ENCODE data around the gene LIPJ. TPM values are rescaled to one million over a fixed set of nuclear protein-coding genes. Genes with fewer than 3 reads are reported as not detected.

The LIPJ gene
- polyA plus RNA-seq, 1 donor from 2014 or later: 0.15 TPM

- Histone ChIP-seq H3K4me3 (ENCODE audit: low read length) (no peak overlapping the region), H3K79me2 (replicated peaks; ENCODE audit: insufficient read depth, low read length) (no peaks in the 10 kb centered on the region), H3K9me3 (ENCODE audit: low read length) (no peaks in the 10 kb centered on the region), H3K9me2 (ENCODE audit: insufficient read depth, low read length) (no peaks in the 10 kb centered on the region), H4K20me1 (ENCODE audit: insufficient read depth) (no peaks in the 10 kb centered on the region), H2AFZ (ENCODE audit: low read depth, low read length) (no peak overlapping the region), H3F3A (ENCODE audit: insufficient read depth, low read length, poor library complexity, severe bottlenecking) (no peaks in the 10 kb centered on the region), H3K9ac (ENCODE audit: low read length) (no peak overlapping the region), H3K4me2 (ENCODE audit: low read length) (no peak overlapping the region), H3K27me3 (ENCODE audit: insufficient read depth, low read depth, low read length) (no peaks in the 10 kb centered on the region), H3K36me3 (ENCODE audit: insufficient read depth, low read length) (no peaks in the 10 kb centered on the region), H3K27ac (ENCODE audit: low read length) (no peak overlapping the region)
- no peak for TF ChIP-seq TAF1 (IDR thresholded peaks at IDR 0.05; ENCODE audit: low read depth)
- TF ChIP-seq EZH2 (IDR thresholded peaks at IDR 0.05; ENCODE audit: borderline replicate concordance, insufficient read depth, low read length, poor library complexity, severe bottlenecking): no peak
- no peak for TF ChIP-seq MXI1 (conservative IDR thresholded peaks at IDR 0.05; ENCODE audit: poor library complexity, severe bottlenecking)
- no peak for TF ChIP-seq EP300 (conservative IDR thresholded peaks at IDR 0.05; ENCODE audit: poor library complexity, severe bottlenecking)
- TF ChIP-seq RAD21 (conservative IDR thresholded peaks at IDR 0.05): no peak
- no peak for TF ChIP-seq REST (IDR thresholded peaks at IDR 0.05; ENCODE audit: borderline replicate concordance)
- TF ChIP-seq POLR2AphosphoS5 (IDR thresholded peaks at IDR 0.05): no peak
- TF ChIP-seq SMC3 (conservative IDR thresholded peaks at IDR 0.05; ENCODE audit: poor library complexity): no peak
- no peak for TF ChIP-seq CTCF (IDR thresholded peaks at IDR 0.05; ENCODE audit: poor library complexity, severe bottlenecking)
Observed at GRCh38 chr10:88557256-88557655, 29.3 kb upstream of the LIPJ start.

- Histone ChIP-seq H4K20me1 (ENCODE audit: insufficient read depth) (no peaks in the 10 kb centered on the region), H3K79me2 (replicated peaks; ENCODE audit: insufficient read depth, low read length) (no peaks in the 10 kb centered on the region), H3K9me2 (ENCODE audit: insufficient read depth, low read length) (no peaks in the 10 kb centered on the region), H3K27me3 (ENCODE audit: insufficient read depth, low read depth, low read length) (no peaks in the 10 kb centered on the region), H3K36me3 (ENCODE audit: insufficient read depth, low read length) (no peaks in the 10 kb centered on the region), H3F3A (ENCODE audit: insufficient read depth, low read length, poor library complexity, severe bottlenecking) (no peaks in the 10 kb centered on the region), H2AFZ (ENCODE audit: low read depth, low read length) (no peak overlapping the region), H3K9ac (ENCODE audit: low read length) (no peak overlapping the region), H3K4me3 (ENCODE audit: low read length) (no peak overlapping the region), H3K4me2 (ENCODE audit: low read length) (no peak overlapping the region), H3K27ac (ENCODE audit: low read length) (no peak overlapping the region), H3K9me3 (ENCODE audit: low read length) (no peaks in the 10 kb centered on the region)
- TF ChIP-seq MXI1 (conservative IDR thresholded peaks at IDR 0.05; ENCODE audit: poor library complexity, severe bottlenecking) (no peak), POLR2AphosphoS5 (IDR thresholded peaks at IDR 0.05) (no peak), TAF1 (IDR thresholded peaks at IDR 0.05; ENCODE audit: low read depth) (no peak), REST (IDR thresholded peaks at IDR 0.05; ENCODE audit: borderline replicate concordance) (no peak), EP300 (conservative IDR thresholded peaks at IDR 0.05; ENCODE audit: poor library complexity, severe bottlenecking) (no peak), RAD21 (conservative IDR thresholded peaks at IDR 0.05) (no peak)
Observed at GRCh38 chr10:88557658-88558057, 28.9 kb upstream of the LIPJ start.

All from neural cell (in vitro differentiated cells).